ENCODE data around the gene SVOPL. TPM values are rescaled to one million over a fixed set of nuclear protein-coding genes. Genes with fewer than 3 reads are reported as not detected.

SVOPL gene
- total and polyA plus RNA-seq, 2 donors (not counting 3 experiments of a cell fraction or from before 2014, with no cell fraction given): not detected

DNA sequence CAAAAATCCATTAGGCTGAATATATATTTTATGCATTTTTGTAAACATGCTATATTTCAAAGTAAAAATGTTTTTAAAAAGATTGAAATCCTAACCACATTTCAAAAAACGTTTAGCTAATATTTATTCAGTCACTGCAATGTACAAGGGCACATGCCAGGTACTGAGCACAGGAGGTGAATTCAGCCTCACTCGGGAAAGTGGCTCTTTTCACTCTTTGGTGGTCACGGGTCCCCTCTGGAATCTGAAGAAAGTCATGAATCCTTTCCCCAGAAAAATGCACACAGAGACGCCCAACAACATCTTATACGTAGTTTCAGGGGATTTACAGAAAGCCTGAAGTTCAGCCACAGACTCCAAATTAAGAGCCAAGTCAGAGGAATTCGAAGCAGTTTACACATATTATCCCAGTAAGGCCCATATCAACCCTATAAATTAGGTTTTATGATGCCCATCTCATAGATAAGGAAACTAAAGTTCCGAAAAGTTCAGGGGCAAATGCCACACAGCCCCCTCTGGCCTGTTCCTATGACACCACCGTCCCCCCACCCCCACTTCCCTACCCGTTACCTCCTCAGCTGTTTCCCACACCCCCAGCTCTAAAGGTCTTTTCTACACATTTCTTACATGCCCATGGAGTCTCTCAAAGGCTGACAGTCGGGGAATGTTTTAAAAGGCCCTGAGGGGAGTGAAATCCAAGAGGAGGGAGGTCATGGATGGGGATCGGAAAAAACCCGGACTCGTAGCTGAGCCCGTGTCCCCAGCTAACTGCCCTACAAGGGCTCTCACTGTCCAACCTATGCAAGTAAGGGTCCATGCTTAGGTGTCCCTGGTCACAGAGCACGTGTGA lies 9.6 kb upstream of the SVOPL start:
- no peaks in the 10 kb centered on the region for H3K9me3 ChIP-seq (replicated peaks; ENCODE audit: control insufficient read depth, insufficient read depth, low read length)
- intact Hi-C loops (cut with micrococcal nuclease): no loop called here
- H3K4me2 ChIP-seq (ENCODE audit: insufficient read depth, low read length): no peak overlapping the region
- no peaks in the 10 kb centered on the region for H3K79me2 ChIP-seq (ENCODE audit: control insufficient read depth, insufficient read depth, low read length)
- H3K27ac ChIP-seq (ENCODE audit: insufficient read depth, low read depth, low read length): no peak overlapping the region
- H3K4me3 ChIP-seq (replicated peaks in 1 of 3; ENCODE audit: insufficient read depth in 1 of 3, low read depth in 1 of 3, low read length in 3 of 3): no peak overlapping the region
- no peaks in the 10 kb centered on the region for H3K27me3 ChIP-seq (ENCODE audit: control insufficient read depth in 2 of 2, insufficient read depth in 2 of 2, low read length in 2 of 2)
- no peak for FAIRE-seq
- ChIA-PET CTCF (interaction anchor here (0.8 kb wide), 1 partner anchor 28 kb away, joined by 3 read pairs; no protein-coding TSS in a partner anchor), POLR2A (no interaction called here)
- no TSS peak for BruUV-seq (replicated peaks)
- no peaks in the 10 kb centered on the region for H4K20me1 ChIP-seq (replicated peaks; ENCODE audit: control insufficient read depth, extremely low read depth, insufficient read depth, low read length)
- H3K9ac ChIP-seq (replicated peaks; ENCODE audit: extremely low read depth, insufficient read depth, low read length): no peak overlapping the region
- no peaks in the 10 kb centered on the region for H3K4me1 ChIP-seq (ENCODE audit: control insufficient read depth, extremely low read depth, insufficient read depth, low read length)
- no peaks in the 10 kb centered on the region for H3K9me1 ChIP-seq (replicated peaks; ENCODE audit: control insufficient read depth, extremely low read depth, insufficient read depth, low read length)
- H3K36me3 ChIP-seq (ENCODE audit: control insufficient read depth in 2 of 2, extremely low read depth in 1 of 2, insufficient read depth in 2 of 2, low read length in 2 of 2): no peaks in the 10 kb centered on the region
- TF ChIP-seq MAX (IDR thresholded peaks at IDR 0.05; ENCODE audit: insufficient read depth, insufficient read length) (no peak), POLR2AphosphoS5 (IDR thresholded peaks at IDR 0.05; ENCODE audit: insufficient read depth, low read depth, low read length) (no peak)
- dilution Hi-C loops (cut with MboI; ENCODE audit: extremely low pct_ligation_motif_present, low sequenced_read_pairs): no loop called here
- H2AFZ ChIP-seq (ENCODE audit: low read depth, low read length): no peak overlapping the region
- no peak for DNase-seq (ENCODE audit: low read depth, low spot score)

DNA sequence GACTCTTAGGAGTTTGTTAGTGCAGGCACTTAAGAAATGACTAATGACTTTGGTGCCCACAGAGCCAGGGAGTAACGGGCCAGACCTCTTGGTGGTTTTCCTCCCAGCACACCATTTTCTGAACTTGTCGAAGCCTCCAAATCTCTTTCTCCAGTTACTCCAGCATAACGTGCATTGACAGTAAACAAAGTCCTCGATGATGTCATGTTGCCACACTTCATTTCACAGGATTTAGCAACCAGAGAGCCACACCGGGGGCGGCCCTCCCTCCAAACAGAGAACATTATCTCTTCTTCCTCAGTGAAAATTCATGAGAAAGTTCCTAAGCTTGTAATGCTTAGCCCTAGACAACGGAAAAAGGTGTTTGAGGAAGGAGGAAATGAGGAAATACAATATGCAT lies 4.0 kb upstream of the SVOPL start:
- CTCF ChIA-PET: no interaction called here
- no peaks in the 10 kb centered on the region for H3K36me3 ChIP-seq (ENCODE audit: control insufficient read depth in 2 of 2, extremely low read depth in 1 of 2, insufficient read depth in 2 of 2, low read length in 2 of 2)
- H3K27ac ChIP-seq (ENCODE audit: insufficient read depth, low read depth, low read length): no peak overlapping the region
- no peak overlapping the region for H3K9ac ChIP-seq (replicated peaks; ENCODE audit: extremely low read depth, insufficient read depth, low read length)
- DNase-seq (ENCODE audit: low read depth, low spot score) (no peak), FAIRE-seq (no peak)
- POLR2A ChIA-PET: no interaction called here
- no peaks in the 10 kb centered on the region for H3K27me3 ChIP-seq (ENCODE audit: control insufficient read depth in 2 of 2, insufficient read depth in 2 of 2, low read length in 2 of 2)
- no peaks in the 10 kb centered on the region for H3K79me2 ChIP-seq (ENCODE audit: control insufficient read depth, insufficient read depth, low read length)
- no peaks in the 10 kb centered on the region for H3K9me1 ChIP-seq (replicated peaks; ENCODE audit: control insufficient read depth, extremely low read depth, insufficient read depth, low read length)
- no peak overlapping the region for H2AFZ ChIP-seq (ENCODE audit: low read depth, low read length)
- no peaks in the 10 kb centered on the region for H3K9me3 ChIP-seq (replicated peaks; ENCODE audit: control insufficient read depth, insufficient read depth, low read length)
- intact Hi-C loops (cut with micrococcal nuclease): no loop called here
- H3K4me1 ChIP-seq (ENCODE audit: control insufficient read depth, extremely low read depth, insufficient read depth, low read length): no peaks in the 10 kb centered on the region
- H4K20me1 ChIP-seq (replicated peaks; ENCODE audit: control insufficient read depth, extremely low read depth, insufficient read depth, low read length): no peaks in the 10 kb centered on the region
- no peak overlapping the region for H3K4me2 ChIP-seq (ENCODE audit: insufficient read depth, low read length)
- dilution Hi-C loops (cut with MboI; ENCODE audit: extremely low pct_ligation_motif_present, low sequenced_read_pairs): no loop called here
- BruUV-seq (replicated peaks): no TSS peak
- no peak for TF ChIP-seq FOS (IDR thresholded peaks at IDR 0.05; ENCODE audit: borderline replicate concordance, insufficient read depth, low read length)
- TF ChIP-seq POLR2AphosphoS5 (IDR thresholded peaks at IDR 0.05; ENCODE audit: insufficient read depth, low read depth, low read length): no peak
- no peak for TF ChIP-seq JUN (IDR thresholded peaks at IDR 0.05; ENCODE audit: borderline replicate concordance, insufficient read depth, insufficient read length, low read depth)
- TF ChIP-seq EZH2 (IDR thresholded peaks at IDR 0.05; ENCODE audit: borderline replicate concordance, low read depth, low read length, severe bottlenecking): no peak
- TF ChIP-seq GATA2 (IDR thresholded peaks at IDR 0.05; ENCODE audit: insufficient read depth, insufficient read length, low read depth, low read length): no peak
- no peak for TF ChIP-seq MAX (IDR thresholded peaks at IDR 0.05; ENCODE audit: insufficient read depth, insufficient read length)
- TF ChIP-seq POLR2A (IDR thresholded peaks at IDR 0.05; ENCODE audit: low read depth, low read length): no peak
- TF ChIP-seq CTCF (IDR thresholded peaks at IDR 0.05; ENCODE audit: extremely low read depth in 1 of 2, insufficient read depth in 1 of 2, low read depth in 1 of 2, low read length in 2 of 2): no peak
- TF ChIP-seq MYC (IDR thresholded peaks at IDR 0.05; ENCODE audit: low read depth, low read length): no peak
- H3K4me3 ChIP-seq (replicated peaks in 1 of 3; ENCODE audit: insufficient read depth in 1 of 3, low read depth in 1 of 3, low read length in 3 of 3): no peak overlapping the region
